Suppressor macrophage (primary cell): ENCODE data around the gene JAKMIP3.

Experiments
- DNase-seq, 4 experiments: peaks; one replicate each; pipeline ENCODE4 v3.0.0-alpha.2; 2020 to 2022

The JAKMIP3 gene

DNA sequence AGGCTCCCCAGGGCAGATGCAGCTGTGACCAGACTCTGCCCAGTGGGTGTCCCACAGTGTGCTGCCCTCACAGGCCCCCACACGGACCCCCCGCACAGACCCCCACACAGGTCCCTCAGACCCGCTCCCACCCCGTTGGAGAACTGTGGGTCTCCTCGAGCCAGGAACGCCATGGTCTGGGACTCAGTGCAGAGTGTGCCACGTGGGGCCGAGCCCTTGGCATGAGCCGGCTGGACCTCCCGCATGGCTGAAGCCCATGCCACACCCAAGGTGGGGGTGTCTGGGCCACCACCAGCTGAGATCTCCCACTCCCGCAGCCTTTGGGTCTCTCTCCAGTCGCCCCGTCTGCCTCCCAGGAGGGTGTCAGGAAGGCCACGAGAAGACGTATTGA is 34.3 kb downstream of the JAKMIP3 start:
- no peak for DNase-seq

- DNase-seq: no peak
Measured at GRCh38 chr10:132100556-132101349, 35.0 kb downstream of the JAKMIP3 start.

DNA sequence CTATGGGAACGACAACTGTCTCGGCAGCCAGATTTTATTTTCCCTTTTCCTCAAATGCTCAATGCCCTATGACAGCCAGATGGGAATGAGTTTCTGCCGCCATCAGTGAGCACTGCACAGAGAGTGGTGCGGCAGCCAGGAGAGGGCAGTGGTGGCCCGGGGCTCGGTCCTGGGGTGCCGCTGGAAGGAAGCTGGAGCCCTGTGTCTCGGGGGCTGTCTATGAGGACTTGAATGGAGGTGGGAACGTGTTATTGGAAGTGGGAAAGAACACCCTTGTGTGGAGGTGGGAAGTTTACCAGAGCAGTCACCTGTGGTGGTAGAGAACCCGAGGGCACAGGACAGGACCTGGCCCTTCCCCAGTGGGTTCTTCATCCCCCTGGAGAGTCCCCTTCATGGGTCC is 35.8 kb downstream of the JAKMIP3 start:
- no peak for DNase-seq

DNA sequence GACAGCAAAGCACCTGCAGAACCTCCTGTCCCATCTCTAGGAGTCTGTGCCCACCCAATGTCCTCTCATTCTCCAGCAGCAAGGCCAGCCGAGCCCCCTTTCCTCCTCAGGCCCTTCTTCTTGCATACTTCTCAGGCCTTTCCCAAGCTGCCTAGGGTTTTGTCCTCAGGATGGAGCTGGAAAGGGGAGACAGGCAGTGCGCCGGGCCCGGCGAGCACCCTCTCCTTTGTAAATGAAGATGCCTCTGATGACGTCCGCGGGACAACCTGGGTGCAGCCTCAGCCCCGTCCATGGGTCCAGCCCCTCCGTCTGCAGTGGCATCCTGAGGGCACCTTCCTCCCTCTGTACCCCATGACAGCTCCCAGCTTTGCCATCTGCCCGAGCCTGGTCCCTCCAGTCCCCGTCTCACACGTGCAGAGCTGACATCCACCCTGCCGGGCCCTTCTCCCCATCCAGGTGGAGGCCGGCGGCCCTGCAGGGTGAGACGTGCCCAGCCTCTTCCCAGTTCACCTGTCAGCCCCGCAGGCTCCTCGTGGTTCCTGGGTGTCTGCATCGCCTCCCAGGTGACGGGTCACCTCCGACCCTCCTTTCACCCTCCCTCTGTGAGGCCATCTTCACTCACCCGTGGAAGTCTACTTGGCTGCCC is 36.4 kb downstream of the JAKMIP3 start:
- no peak for DNase-seq

DNA sequence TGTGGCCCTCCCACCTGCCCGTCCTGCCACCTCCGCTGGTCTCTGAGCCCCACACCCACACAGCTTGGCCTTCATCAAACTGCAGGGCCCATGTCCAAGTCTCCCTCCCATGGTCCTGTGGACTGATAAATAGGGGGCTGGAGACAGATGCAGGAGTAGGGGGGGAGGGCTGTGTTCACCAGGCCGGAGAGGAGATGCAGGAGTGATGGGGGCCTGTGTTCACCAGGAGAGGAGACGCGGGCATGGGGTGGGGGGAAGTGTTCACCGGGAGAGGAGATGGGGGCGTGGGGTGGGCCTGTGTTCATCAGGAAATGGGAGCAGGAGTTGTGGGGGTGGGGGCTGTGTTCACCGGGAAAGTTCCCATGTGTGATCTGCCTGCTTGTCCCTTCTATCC is 37.0 kb downstream of the JAKMIP3 start:
- no peak for DNase-seq

DNA sequence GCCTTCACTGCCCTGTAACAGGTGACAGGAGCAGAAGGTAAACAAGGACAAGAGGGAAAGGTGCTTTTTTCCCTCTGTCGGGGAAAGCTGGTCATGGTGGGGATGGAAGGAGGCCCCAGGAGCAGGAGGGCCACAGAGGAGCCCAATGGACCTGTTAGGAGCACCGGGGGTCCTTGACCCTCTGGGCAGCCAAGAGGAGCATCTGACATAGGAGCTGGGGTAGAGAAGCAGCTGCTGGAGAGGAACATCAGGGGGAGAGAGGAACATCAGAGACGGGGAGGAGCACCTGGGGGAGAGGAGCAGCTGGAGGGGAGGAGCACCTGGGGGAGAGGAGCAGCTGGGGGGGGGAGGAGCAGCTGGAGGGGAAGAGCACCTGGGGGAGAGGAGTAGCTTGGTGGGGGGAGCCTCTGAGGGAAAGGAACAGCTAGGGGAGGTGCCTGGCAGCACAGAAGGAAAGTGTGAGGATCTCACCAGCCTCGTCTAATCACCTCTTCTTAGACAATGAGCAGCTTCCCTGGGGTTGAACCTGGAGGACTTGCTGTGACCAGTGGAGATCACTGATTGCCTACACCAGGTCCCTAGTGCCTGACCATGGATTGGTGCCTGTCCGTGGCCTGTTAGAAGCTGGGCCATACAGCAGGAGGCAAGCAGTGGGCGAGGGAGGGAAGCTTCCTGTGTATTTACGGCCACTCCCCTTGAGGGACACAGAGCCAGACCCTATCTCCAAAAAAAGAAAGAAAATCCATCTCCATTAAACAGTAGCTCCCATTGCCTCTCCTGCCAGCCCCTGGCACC is 37.6 kb downstream of the JAKMIP3 start:
- DNase-seq: no peak

DNA sequence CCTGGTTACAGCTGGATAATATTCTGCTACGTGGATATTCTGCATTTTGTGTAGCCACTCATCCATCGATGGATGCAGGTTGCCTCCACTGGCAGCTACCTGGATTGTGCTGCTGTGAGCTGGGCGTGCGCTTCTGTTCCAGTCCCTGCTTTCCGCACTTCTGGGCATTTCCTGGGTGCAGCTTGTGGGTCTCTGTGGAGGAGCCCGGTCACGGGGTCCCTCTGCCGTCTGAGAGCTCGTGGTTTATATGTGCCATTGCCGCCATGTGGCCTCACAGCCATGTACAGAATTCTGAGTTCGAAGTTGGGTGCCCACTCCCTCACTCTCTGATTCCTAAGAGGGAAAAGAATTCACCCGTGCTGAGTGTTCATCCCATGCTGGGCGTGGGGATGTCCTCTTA is 38.3 kb downstream of the JAKMIP3 start:
- no peak for DNase-seq

DNA sequence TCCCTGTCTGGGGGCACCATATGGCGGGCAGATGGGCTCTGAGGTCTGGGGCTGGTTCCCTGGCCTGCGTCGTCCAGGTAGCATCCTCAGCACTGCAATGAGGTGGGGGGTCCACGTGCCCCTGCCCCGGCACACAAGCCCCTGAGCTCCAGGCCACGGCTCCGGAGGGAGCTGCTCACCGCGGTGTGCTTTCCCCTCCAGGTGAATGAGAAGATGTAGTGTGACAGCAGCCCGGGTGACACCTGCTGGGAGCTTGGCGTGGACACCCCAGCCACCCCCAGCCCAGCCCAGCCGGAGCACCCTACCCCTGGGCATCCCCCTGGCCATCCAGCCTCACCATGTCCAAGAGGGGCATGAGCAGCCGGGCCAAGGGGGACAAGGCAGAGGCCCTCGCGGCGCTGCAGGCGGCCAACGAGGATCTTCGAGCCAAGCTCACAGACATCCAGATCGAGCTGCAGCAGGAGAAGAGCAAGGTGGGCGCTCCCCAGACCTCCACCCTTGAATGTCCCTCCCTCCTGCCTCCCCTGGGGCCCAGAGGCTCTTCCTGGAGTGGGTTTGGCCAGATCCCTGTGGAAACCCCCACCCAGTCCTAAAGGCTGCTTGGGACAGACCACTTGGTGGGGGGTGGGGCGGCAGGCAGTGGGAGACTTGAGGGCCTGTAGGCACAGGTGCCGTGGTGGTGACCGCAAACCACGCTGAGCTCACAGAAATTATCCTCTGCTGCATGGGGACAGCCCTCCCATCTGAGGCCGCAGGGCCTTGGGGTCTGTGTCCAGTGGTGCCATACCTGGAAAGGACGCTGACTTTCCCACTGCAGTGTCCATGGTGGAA is 38.9 kb downstream of the JAKMIP3 start:
- DNase-seq: no peak

DNA sequence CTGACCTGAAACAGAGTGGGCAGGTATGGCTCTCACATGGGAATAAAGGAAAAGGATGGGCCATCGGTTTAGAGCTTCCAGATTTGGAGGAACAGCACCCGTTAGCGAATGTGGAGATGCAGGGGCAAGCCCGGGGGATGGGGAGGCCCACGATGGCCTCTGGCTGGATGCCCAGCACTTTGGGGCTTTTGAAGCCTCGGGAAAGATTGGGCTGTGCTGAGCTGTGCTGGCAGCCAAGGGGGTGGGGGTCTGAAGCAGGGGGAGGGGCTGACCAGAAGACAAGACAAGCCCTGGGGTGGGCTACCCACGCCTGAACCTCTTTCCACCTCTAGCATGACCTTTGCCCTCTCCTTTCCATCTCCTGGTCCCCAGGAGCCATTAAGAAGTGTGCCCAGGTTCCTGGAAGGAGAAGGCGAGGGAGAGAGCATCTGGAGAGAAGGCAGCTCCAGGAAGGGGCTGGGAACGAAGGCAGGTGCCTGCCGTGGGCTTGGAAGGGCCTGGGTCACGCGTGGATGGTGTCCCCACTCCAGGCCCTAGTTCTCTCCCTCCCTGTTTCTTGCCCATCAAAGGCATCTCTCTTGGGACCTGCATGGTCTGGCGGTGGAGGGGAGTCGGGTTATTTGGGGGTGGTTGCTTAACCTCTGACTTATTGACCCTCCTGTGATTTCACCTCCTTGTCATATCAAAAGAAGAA is 39.7 kb downstream of the JAKMIP3 start:
- DNase-seq: no peak

- DNase-seq: no peak
Measured at GRCh38 chr10:132106431-132106830, 40.7 kb downstream of the JAKMIP3 start.

- DNase-seq: no peak
Measured at GRCh38 chr10:132107186-132107948, 41.6 kb downstream of the JAKMIP3 start.

GRCh38 chr10:132107949-132108877 is 42.5 kb downstream of the JAKMIP3 start:
- DNase-seq: no peak

GRCh38 chr10:132109341-132110110 is 43.8 kb downstream of the JAKMIP3 start:
- DNase-seq: no peak

- no peak for DNase-seq
Measured at GRCh38 chr10:132110111-132110521, 44.4 kb downstream of the JAKMIP3 start.

DNA sequence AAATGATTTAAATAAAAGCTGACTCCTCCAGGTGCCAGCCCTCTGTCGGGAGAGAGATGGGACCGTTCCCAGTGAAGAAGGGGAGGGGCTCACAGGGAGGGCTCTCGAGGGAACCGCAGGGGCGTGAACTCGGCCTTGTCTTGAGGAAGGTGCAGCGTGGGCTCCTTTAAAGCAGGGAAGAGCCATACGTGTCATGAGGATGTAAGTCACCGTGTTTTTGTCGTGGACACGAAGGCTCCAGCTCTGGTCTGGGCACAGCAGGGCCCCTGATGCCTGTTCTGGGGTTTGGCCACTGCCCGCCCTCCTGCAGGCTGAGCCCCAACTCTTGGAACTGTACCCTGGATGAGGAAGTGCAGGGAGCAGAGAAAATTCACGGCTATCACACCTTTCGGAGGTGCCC is 45.0 kb downstream of the JAKMIP3 start:
- DNase-seq: no peak

DNA sequence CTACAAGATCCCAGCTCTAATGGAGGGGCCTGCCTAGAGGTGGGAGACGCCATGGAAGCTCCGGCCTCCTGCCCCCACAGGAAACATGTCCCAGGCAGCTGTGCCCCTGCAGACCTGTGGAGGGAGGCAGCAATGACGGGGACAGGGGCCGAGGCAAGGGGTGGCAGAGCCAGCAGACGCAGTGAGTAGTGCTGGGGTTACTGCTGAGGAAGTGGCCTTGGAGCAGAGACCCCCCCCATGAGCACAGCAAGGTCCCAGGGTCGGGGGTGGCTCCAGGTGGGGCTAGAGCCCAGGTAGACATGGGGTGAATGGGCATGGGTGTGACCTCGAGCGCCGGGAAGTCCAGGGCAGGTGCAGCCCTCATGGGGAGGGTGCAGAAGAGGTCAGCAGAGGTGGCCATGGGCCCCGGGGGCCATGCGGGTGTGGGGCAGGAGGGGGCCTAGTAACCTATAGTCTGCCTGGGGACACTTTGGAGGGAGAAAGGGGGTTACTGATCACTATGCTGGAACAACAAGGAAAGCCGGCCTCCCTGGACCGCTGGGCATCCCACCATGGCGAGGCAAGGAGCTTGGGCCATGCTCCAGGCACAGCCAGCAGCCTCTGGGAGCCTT is 45.5 kb downstream of the JAKMIP3 start:
- no peak for DNase-seq

DNA sequence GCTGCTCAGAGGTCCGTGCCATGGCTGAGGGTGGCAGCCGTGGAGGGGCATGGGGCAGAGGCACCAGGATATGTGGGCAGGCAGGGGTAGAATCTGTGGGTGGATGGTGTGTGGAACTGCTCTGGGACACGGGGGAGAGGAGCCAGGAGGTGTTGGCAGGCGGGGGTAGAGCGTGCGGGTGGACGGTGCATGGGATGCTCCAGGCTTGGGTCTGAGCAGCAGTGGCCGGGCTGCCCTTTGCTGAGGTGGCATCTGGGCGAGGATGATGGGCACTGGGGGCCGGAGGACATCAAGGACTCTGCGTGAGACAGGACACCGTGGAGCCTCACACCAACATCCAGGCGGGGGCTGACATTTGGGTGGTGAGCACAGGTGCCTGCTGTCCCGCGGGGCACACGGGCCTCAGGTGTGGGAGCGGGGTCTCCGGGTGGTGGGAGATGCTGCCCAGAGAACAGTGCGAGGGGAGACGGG is 46.2 kb downstream of the JAKMIP3 start:
- no peak for DNase-seq

- DNase-seq: no peak
Measured at GRCh38 chr10:132112611-132113010, 46.9 kb downstream of the JAKMIP3 start.

- DNase-seq: no peak
Measured at GRCh38 chr10:132113206-132113605, 47.5 kb downstream of the JAKMIP3 start.
